ENCODE measurements around the gene MTFP1. TPM values are rescaled to one million over a fixed set of nuclear protein-coding genes. Genes with fewer than 3 reads are reported as not detected.

MTFP1 gene
- total and polyA plus RNA-seq, 2 experiments from 2014 or later = 54.6 to 64.1 TPM

DNA sequence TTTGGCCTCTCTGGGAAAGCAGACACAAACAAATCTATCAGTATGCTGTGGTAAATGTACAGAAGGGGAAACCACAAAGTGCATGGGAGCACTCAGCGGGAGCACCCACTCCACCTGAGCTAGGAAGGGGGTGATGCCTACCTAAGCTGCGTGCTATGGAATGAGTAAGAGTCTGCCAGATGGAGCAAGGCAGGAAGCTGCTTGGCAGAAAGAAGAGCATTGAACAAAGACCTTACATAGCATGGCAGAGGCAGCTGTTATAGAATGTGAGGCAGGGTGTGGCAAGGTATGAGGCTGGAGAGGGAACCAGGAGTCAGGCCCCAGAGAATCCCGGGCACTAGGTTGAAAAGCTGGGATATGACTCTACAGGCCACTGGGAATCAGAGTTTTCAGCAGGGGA lies 13.8 kb upstream of the MTFP1 start (continued):
- no peak for TF ChIP-seq REST (IDR thresholded peaks at IDR 0.05; ENCODE audit: unreplicated experiment)
- no peak for TF ChIP-seq CTCF (conservative IDR thresholded peaks at IDR 0.05; ENCODE audit: low read depth in 2 of 2)
- no peak for TF ChIP-seq CREB1 (CRISPR knock-in tag; IDR thresholded peaks at IDR 0.05; ENCODE audit: low read depth)
- no peak for TF ChIP-seq STAT1 (IDR thresholded peaks at IDR 0.05; ENCODE audit: unreplicated experiment)
- no peak for TF ChIP-seq EZH2 (IDR thresholded peaks at IDR 0.05; ENCODE audit: low read depth, unreplicated experiment)
- TF ChIP-seq ETS1 (IDR thresholded peaks at IDR 0.05) = no peak
- no peak for TF ChIP-seq ZNF331 (CRISPR knock-in tag; IDR thresholded peaks at IDR 0.05; ENCODE audit: low read depth)
- no peak for TF ChIP-seq POLR2AphosphoS5 (IDR thresholded peaks at IDR 0.05; ENCODE audit: low read depth)
- TF ChIP-seq JUNB (IDR thresholded peaks at IDR 0.05; ENCODE audit: unreplicated experiment) = no peak
- TF ChIP-seq EZH2phosphoT487 (IDR thresholded peaks at IDR 0.05; ENCODE audit: unreplicated experiment) = no peak
- TF ChIP-seq NANOG (IDR thresholded peaks at IDR 0.05; ENCODE audit: borderline replicate concordance) = no peak

- Histone ChIP-seq H3K4me1 (ENCODE audit: insufficient read depth) (no peaks in the 10 kb centered on the region), H3K27me3 (ENCODE audit: insufficient read depth) (no peaks in the 10 kb centered on the region), H3F3A (replicated peaks; ENCODE audit: low read depth) (no peaks in the 10 kb centered on the region), H2AFZ (no peak overlapping the region), H3K36me3 (ENCODE audit: insufficient read depth) (peaks cover 4% of the 10 kb centered on the region; the same call in 1 of the 2 replicates), H3K4me3 (no peak overlapping the region), H3K9me2 (ENCODE audit: insufficient read depth) (no peaks in the 10 kb centered on the region), H3K27ac (ENCODE audit: low read depth) (no peak overlapping the region), H3K4me2 (no peak overlapping the region), H3K79me2 (replicated peaks; ENCODE audit: insufficient read depth) (no peaks in the 10 kb centered on the region), H4K20me1 (replicated peaks; ENCODE audit: insufficient read depth) (no peaks in the 10 kb centered on the region; the same call in 1 of the 2 replicates)
- Mint-ChIP-seq H3K27me3 (ENCODE audit: insufficient read depth, low read depth, poor library complexity) (peaks cover 8% of the 10 kb centered on the region), H3K9me3 (no peaks in the 10 kb centered on the region), H3K4me1 (no peaks in the 10 kb centered on the region), H3K27ac (no peak overlapping the region), H3K36me3 (ENCODE audit: low read depth) (peaks cover 27% of the 10 kb centered on the region; the same call in 2 of the 3 replicates), H3K4me3 (no peak overlapping the region)
- no peak for DNase-seq (ENCODE audit: low spot score)
- no peak for ATAC-seq
- no peak for TF ChIP-seq POLR2AphosphoS5 (IDR thresholded peaks at IDR 0.05; ENCODE audit: low read depth)
- TF ChIP-seq EZH2phosphoT487 (IDR thresholded peaks at IDR 0.05; ENCODE audit: unreplicated experiment) = no peak
- no peak for TF ChIP-seq ZNF114 (CRISPR knock-in tag; IDR thresholded peaks at IDR 0.05)
- TF ChIP-seq, protein P1, sequence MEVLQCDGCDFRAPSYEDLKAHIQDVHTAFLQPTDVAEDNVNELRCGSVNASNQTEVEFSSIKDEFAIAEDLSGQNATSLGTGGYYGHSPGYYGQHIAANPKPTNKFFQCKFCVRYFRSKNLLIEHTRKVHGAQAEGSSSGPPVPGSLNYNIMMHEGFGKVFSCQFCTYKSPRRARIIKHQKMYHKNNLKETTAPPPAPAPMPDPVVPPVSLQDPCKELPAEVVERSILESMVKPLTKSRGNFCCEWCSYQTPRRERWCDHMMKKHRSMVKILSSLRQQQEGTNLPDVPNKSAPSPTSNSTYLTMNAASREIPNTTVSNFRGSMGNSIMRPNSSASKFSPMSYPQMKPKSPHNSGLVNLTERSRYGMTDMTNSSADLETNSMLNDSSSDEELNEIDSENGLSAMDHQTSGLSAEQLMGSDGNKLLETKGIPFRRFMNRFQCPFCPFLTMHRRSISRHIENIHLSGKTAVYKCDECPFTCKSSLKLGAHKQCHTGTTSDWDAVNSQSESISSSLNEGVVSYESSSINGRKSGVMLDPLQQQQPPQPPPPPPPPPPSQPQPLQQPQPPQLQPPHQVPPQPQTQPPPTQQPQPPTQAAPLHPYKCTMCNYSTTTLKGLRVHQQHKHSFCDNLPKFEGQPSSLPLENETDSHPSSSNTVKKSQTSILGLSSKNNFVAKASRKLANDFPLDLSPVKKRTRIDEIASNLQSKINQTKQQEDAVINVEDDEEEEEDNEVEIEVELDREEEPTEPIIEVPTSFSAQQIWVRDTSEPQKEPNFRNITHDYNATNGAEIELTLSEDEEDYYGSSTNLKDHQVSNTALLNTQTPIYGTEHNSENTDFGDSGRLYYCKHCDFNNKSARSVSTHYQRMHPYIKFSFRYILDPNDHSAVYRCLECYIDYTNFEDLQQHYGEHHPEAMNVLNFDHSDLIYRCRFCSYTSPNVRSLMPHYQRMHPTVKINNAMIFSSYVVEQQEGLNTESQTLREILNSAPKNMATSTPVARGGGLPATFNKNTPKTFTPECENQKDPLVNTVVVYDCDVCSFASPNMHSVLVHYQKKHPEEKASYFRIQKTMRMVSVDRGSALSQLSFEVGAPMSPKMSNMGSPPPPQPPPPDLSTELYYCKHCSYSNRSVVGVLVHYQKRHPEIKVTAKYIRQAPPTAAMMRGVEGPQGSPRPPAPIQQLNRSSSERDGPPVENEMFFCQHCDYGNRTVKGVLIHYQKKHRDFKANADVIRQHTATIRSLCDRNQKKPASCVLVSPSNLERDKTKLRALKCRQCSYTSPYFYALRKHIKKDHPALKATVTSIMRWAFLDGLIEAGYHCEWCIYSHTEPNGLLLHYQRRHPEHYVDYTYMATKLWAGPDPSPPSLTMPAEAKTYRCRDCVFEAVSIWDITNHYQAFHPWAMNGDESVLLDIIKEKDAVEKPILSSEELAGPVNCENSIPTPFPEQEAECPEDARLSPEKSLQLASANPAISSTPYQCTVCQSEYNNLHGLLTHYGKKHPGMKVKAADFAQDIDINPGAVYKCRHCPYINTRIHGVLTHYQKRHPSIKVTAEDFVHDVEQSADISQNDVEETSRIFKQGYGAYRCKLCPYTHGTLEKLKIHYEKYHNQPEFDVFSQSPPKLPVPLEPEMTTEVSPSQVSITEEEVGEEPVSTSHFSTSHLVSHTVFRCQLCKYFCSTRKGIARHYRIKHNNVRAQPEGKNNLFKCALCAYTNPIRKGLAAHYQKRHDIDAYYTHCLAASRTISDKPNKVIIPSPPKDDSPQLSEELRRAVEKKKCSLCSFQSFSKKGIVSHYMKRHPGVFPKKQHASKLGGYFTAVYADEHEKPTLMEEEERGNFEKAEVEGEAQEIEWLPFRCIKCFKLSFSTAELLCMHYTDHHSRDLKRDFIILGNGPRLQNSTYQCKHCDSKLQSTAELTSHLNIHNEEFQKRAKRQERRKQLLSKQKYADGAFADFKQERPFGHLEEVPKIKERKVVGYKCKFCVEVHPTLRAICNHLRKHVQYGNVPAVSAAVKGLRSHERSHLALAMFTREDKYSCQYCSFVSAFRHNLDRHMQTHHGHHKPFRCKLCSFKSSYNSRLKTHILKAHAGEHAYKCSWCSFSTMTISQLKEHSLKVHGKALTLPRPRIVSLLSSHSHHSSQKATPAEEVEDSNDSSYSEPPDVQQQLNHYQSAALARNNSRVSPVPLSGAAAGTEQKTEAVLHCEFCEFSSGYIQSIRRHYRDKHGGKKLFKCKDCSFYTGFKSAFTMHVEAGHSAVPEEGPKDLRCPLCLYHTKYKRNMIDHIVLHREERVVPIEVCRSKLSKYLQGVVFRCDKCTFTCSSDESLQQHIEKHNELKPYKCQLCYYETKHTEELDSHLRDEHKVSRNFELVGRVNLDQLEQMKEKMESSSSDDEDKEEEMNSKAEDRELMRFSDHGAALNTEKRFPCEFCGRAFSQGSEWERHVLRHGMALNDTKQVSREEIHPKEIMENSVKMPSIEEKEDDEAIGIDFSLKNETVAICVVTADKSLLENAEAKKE (CRISPR knock-in tag; IDR thresholded peaks at IDR 0.05) = no peak
- TF ChIP-seq CREB1 (CRISPR knock-in tag; IDR thresholded peaks at IDR 0.05; ENCODE audit: low read depth) = no peak
- TF ChIP-seq JUNB (IDR thresholded peaks at IDR 0.05; ENCODE audit: unreplicated experiment) = no peak
- no peak for TF ChIP-seq STAT1 (IDR thresholded peaks at IDR 0.05; ENCODE audit: unreplicated experiment)
- TF ChIP-seq ZNF331 (CRISPR knock-in tag; IDR thresholded peaks at IDR 0.05; ENCODE audit: low read depth) = no peak
Observed at GRCh38 chr22:30413001-30413400, 12.6 kb upstream of the MTFP1 start.

Measured in GM23338 (cell line).